Tibial nerve (tissue), 4 donors: ENCODE measurements around the gene CDS1. TPM values are rescaled to one million over a fixed set of nuclear protein-coding genes. Genes with fewer than 3 reads are reported as not detected.

Source experiments
- DNase-seq, 2 donors: peaks; one replicate each; pipeline ENCODE4 v3.0.0-alpha.2; 2019; ENCODE audit warnings: low spot score in 2 of 2
- H3K27ac ChIP-seq, 4 donors: fragments of 200-600 bp; sonication (generic) in 3 of 4; one replicate each; pipeline ENCODE4 v1.5.1; 2017 to 2019; ENCODE audit warnings: mild to moderate bottlenecking in 1 of 4
- H3K27me3 ChIP-seq, 2 donors: fragments of 200-600 bp; sonication (generic) in 1 of 2; one replicate each; pipeline versions ENCODE4 v1.5.1 to v1.6.0; 2017 to 2019
- H3K36me3 ChIP-seq, 3 donors: fragments of 200-600 bp; sonication (generic); one replicate each; pipeline ENCODE4 v1.5.1; 2018 to 2019
- H3K4me1 ChIP-seq, 4 donors: fragments of 200-600 bp; sonication (generic) in 3 of 4; one replicate each; pipeline ENCODE4 v1.5.1; 2017 to 2019
- H3K4me3 ChIP-seq, 4 donors: fragments of 200-600 bp; sonication (generic) in 3 of 4; one replicate each; pipeline ENCODE4 v1.5.1; 2017 to 2019; ENCODE audit warnings: mild to moderate bottlenecking in 1 of 4, moderate library complexity in 1 of 4
- H3K9me3 ChIP-seq, 4 donors: fragments of 200-600 bp; sonication (generic) in 3 of 4; one replicate each; pipeline ENCODE4 v1.5.1; 2017 to 2019
- EP300 ChIP-seq, 2 donors: sonication (generic); formaldehyde crosslinking; IDR thresholded peaks; one replicate each; pipeline ENCODE4 v1.6.1; 2017; ENCODE audit warnings: antibody characterized with exemption in 2 of 2, mild to moderate bottlenecking in 1 of 2
- POLR2A ChIP-seq, 2 donors: fragments of 450-650 bp; IDR thresholded peaks; one replicate each; pipeline ENCODE4 v1.6.1; 2017; ENCODE audit warnings: antibody characterized with exemption in 2 of 2, mild to moderate bottlenecking in 2 of 2, moderate library complexity in 2 of 2
- WGBS, 2 donors: methylation state at CpG; one replicate each; pipeline ENCODE4 v1.1.5; 2018; 5-methylcytosine and 5-hydroxymethylcytosine counted together
- total RNA-seq, 4 donors: library from RNA; depleted of rRNA; stranded (reverse); fragments of >200 nt; gene quantifications; one replicate each; pipeline ENCODE4 v1.1.0, GENCODE V29; 2016
- TF ChIP-seq, protein P1 (sequence below), 5 experiments: fragments of 200-600 bp in 3 of 5; fragments of 450-650 bp in 2 of 5; sonication (generic) in 3 of 5; IDR thresholded peaks; one replicate each; pipeline ENCODE4 v1.5.1; 2016 to 2019; ENCODE audit warnings: antibody characterized with exemption in 5 of 5, mild to moderate bottlenecking in 3 of 5, moderate library complexity in 2 of 5

Gene CDS1
- total RNA-seq, 4 donors from 2014 or later, result under 0.01 to 0.59 (median 0.25) TPM

DNA sequence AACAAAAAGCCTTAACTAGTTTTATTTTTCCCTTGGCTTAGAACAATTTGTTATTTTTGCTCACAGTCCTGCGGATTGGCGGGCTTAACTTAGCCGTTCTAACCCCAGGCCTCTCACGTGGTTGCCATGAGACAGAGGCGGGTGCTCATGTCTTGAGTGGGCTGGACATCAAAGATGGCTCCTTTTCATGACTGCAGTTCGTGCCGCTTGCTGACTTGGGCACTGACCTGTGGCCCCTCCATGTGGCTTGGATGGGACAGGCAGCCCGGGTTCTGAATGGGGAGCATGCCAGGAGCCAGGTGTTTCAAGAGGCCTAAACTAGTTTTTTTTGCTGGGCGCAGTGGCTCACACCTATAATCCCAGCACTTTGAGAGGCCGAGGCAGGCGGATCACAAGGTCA lies 40.7 kb downstream of the CDS1 start:
- Histone ChIP-seq H3K27me3 (no peaks in the 10 kb centered on the region), H3K4me1 (no peaks in the 10 kb centered on the region), H3K9me3 (no peaks in the 10 kb centered on the region), H3K27ac (no peak overlapping the region), H3K36me3 (no peaks in the 10 kb centered on the region), H3K4me3 (no peak overlapping the region)
- WGBS, 2 donors, result 87 to 93% methylated on average over 11 of the region's 11 CpGs
- TF ChIP-seq POLR2A (IDR thresholded peaks at IDR 0.05) (no peak), EP300 (IDR thresholded peaks at IDR 0.05) (no peak)
- TF ChIP-seq, protein P1, sequence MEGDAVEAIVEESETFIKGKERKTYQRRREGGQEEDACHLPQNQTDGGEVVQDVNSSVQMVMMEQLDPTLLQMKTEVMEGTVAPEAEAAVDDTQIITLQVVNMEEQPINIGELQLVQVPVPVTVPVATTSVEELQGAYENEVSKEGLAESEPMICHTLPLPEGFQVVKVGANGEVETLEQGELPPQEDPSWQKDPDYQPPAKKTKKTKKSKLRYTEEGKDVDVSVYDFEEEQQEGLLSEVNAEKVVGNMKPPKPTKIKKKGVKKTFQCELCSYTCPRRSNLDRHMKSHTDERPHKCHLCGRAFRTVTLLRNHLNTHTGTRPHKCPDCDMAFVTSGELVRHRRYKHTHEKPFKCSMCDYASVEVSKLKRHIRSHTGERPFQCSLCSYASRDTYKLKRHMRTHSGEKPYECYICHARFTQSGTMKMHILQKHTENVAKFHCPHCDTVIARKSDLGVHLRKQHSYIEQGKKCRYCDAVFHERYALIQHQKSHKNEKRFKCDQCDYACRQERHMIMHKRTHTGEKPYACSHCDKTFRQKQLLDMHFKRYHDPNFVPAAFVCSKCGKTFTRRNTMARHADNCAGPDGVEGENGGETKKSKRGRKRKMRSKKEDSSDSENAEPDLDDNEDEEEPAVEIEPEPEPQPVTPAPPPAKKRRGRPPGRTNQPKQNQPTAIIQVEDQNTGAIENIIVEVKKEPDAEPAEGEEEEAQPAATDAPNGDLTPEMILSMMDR (IDR thresholded peaks at IDR 0.05), result no peak
- DNase-seq, result no peak

DNA sequence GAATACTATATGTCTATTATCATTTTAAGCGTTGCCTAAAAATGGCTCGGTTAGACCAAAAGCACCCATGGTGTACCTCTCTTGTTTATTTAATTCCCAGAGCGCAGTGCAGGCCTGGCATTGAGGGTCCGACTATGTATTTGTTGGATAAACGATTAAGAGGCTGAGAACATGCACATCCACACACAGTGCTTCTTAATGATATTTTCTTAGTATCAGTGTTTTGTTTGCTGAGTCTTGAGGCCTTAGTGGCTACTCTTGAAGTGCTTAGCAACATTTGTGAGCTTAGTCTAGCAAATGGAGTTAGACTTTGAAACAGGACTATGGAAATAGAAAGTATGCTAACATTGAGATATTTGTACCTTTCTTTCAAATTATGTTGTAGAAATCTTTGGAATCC lies 43.7 kb downstream of the CDS1 start:
- Histone ChIP-seq H3K4me3 (no peak overlapping the region), H3K27me3 (no peaks in the 10 kb centered on the region), H3K4me1 (no peaks in the 10 kb centered on the region), H3K36me3 (no peaks in the 10 kb centered on the region), H3K27ac (no peak overlapping the region), H3K9me3 (no peaks in the 10 kb centered on the region)
- WGBS, 2 donors, result 94 to 95% methylated on average over 5 of the region's 5 CpGs
- TF ChIP-seq, protein P1 (IDR thresholded peaks at IDR 0.05), result no peak
- TF ChIP-seq EP300 (IDR thresholded peaks at IDR 0.05) (no peak), POLR2A (IDR thresholded peaks at IDR 0.05) (no peak)
- DNase-seq, result no peak

DNA sequence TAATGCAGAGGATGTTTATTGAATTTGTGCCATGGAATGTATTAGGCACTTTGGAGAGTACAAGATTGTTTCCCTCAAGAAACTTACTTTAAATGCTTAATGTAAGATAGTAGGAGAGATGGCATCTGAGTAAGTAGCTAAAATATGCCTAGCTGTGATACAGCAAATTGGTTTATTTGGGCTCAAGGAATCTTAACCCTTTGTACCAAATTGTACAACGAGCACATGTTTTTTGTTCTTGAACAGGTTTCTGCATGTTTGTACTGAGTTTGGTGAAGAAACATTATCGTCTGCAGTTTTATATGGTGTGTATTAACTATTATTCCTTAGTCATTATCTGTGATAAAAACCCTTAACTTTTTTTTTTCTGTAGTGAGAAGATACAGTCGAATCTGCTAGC lies 48.6 kb downstream of the CDS1 start:
- no peak for DNase-seq
- no peaks in the 10 kb centered on the region for H3K4me1 ChIP-seq
- H3K27ac ChIP-seq, result no peak overlapping the region
- no peaks in the 10 kb centered on the region for H3K9me3 ChIP-seq
- H3K4me3 ChIP-seq, result no peak overlapping the region
- no peak for TF ChIP-seq POLR2A (IDR thresholded peaks at IDR 0.05)
- no peak for TF ChIP-seq EP300 (IDR thresholded peaks at IDR 0.05)
- TF ChIP-seq, protein P1 (IDR thresholded peaks at IDR 0.05), result no peak
- no peaks in the 10 kb centered on the region for H3K27me3 ChIP-seq
- H3K36me3 ChIP-seq, result no peaks in the 10 kb centered on the region
- 76 to 80% methylated on average over 3 of the region's 3 CpGs for WGBS, 2 donors

DNA sequence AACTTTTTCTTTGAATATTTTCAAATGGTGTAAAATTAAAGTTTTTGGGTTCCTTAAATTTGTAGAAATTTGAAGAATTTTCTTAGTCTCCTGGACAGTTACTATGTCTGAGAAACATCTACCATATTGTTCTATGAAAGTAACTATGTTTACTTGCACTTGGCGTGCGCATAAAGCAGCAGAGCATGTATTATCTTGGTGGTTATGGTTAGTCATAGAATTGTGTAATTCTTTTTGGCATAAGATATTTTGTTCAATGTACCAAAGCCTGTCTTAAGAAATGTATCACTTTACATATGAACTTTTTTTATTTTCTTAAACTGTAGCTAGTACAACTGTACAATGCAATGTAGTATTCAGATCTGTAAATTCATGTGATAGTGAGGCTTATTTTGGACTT lies 49.2 kb downstream of the CDS1 start:
- no peaks in the 10 kb centered on the region for H3K27me3 ChIP-seq
- H3K4me1 ChIP-seq, result no peaks in the 10 kb centered on the region
- WGBS, 2 donors, result 86 to 94% methylated on average over 2 of the region's 2 CpGs
- no peak for TF ChIP-seq EP300 (IDR thresholded peaks at IDR 0.05)
- TF ChIP-seq POLR2A (IDR thresholded peaks at IDR 0.05), result no peak
- TF ChIP-seq, protein P1 (IDR thresholded peaks at IDR 0.05), result no peak
- H3K36me3 ChIP-seq, result no peaks in the 10 kb centered on the region
- no peak overlapping the region for H3K4me3 ChIP-seq
- no peak for DNase-seq
- H3K9me3 ChIP-seq, result no peaks in the 10 kb centered on the region
- H3K27ac ChIP-seq, result no peak overlapping the region

DNA sequence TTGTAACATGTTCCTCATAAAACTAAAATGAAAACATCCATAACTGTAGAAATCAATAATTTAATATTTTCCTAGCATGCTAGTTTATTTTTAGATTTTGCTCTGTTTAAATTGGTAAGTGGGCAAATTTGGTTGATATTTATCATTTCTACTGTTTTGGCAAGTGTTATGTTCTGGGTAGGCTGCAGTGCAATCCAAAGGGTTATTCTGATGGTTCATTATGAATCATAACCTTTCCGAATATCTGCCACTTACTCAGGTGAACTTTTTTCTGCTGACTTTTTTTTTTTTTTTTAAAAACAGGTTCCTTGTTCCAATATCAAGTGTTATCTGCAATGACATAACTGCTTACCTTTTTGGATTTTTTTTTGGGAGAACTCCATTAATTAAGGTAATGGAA lies 52.0 kb downstream of the CDS1 start:
- TF ChIP-seq POLR2A (IDR thresholded peaks at IDR 0.05), result no peak
- TF ChIP-seq, protein P1 (IDR thresholded peaks at IDR 0.05), result no peak
- no peak for TF ChIP-seq EP300 (IDR thresholded peaks at IDR 0.05)
- no peak for DNase-seq
- Histone ChIP-seq H3K36me3 (no peaks in the 10 kb centered on the region), H3K4me1 (no peaks in the 10 kb centered on the region), H3K9me3 (no peaks in the 10 kb centered on the region), H3K27ac (no peak overlapping the region), H3K27me3 (no peaks in the 10 kb centered on the region), H3K4me3 (no peak overlapping the region)
- 82 to 91% methylated on average over 1 of the region's 1 CpG for WGBS, 2 donors
